GM23338 (cell line): ENCODE measurements around the gene TSSC4. TPM values are rescaled to one million over a fixed set of nuclear protein-coding genes. Genes with fewer than 3 reads are reported as not detected.
A peak's percentile ranks its signal among the peaks of the same experiment; 100 is the strongest.

Source experiments
- ATAC-seq: fragments of 200-7000 bp; cut with Tn5 transposase; 3 replicates; pipeline ENCODE4 v1.9.1; 2020
- DNase-seq: peaks from one replicate; pipeline ENCODE4 v3.0.0-alpha.2; 2015; ENCODE audit warnings: low spot score
- H2AFZ ChIP-seq: fragments of 200-600 bp; sonication (generic); 2 replicates; pipeline ENCODE4 v1.8.0; 2016; ENCODE audit warnings: antibody characterized with exemption, mild to moderate bottlenecking, moderate library complexity
- H3F3A ChIP-seq: fragments of 200-600 bp; sonication (generic); replicated peaks from 2 replicates; pipeline ENCODE4 v1.8.0; 2017; ENCODE audit warnings: antibody characterized with exemption, mixed run types, low read depth
- H3K27ac ChIP-seq: fragments of 200-600 bp; sonication (generic); 2 replicates; pipeline ENCODE4 v1.6.1; 2016; ENCODE audit warnings: low read depth
- H3K27me3 ChIP-seq: fragments of 200-600 bp; sonication (generic); 2 replicates; pipeline ENCODE4 v1.8.0; 2016; ENCODE audit warnings: mild to moderate bottlenecking, mixed run types, moderate library complexity; ENCODE audit not compliant: insufficient read depth
- H3K36me3 ChIP-seq: fragments of 200-600 bp; sonication (generic); 2 replicates; pipeline ENCODE4 v1.8.0; 2016; ENCODE audit warnings: mild to moderate bottlenecking; ENCODE audit not compliant: insufficient read depth
- H3K4me1 ChIP-seq: fragments of 200-600 bp; sonication (generic); 2 replicates; pipeline ENCODE4 v1.8.0; 2016; ENCODE audit warnings: mild to moderate bottlenecking, moderate library complexity; ENCODE audit not compliant: insufficient read depth
- H3K4me2 ChIP-seq: fragments of 200-600 bp; sonication (generic); 2 replicates; pipeline ENCODE4 v1.7.1; 2017; ENCODE audit warnings: mixed run types
- H3K4me3 ChIP-seq: fragments of 200-600 bp; sonication (generic); 2 replicates; pipeline ENCODE4 v1.6.1; 2016; ENCODE audit warnings: mixed run types
- H3K79me2 ChIP-seq: fragments of 200-600 bp; sonication (generic); replicated peaks from 2 replicates; pipeline ENCODE4 v1.8.0; 2017; ENCODE audit warnings: mild to moderate bottlenecking; ENCODE audit not compliant: insufficient read depth
- H3K9me2 ChIP-seq: fragments of 200-600 bp; sonication (generic); 2 replicates; pipeline ENCODE4 v1.8.0; 2017; ENCODE audit not compliant: insufficient read depth
- H4K20me1 ChIP-seq: fragments of 200-600 bp; sonication (generic); replicated peaks from 2 replicates; pipeline ENCODE4 v1.8.0; 2017; ENCODE audit warnings: mild to moderate bottlenecking; ENCODE audit not compliant: insufficient read depth
- H3K27ac Mint-ChIP-seq: 2 replicates; pipeline ENCODE4 v1.8.0; 2020; ENCODE audit warnings: inconsistent platforms, mild to moderate bottlenecking, moderate library complexity, mixed read lengths
- H3K27me3 Mint-ChIP-seq: 3 replicates; pipeline ENCODE4 v1.8.0; 2022; ENCODE audit warnings: low read depth, mild to moderate bottlenecking, moderate library complexity, mixed read lengths, inconsistent platforms; ENCODE audit not compliant: insufficient read depth, poor library complexity
- H3K36me3 Mint-ChIP-seq: 3 replicates; pipeline ENCODE4 v1.8.0; 2021; ENCODE audit warnings: low read depth, mild to moderate bottlenecking, inconsistent platforms, moderate library complexity, mixed read lengths
- H3K4me1 Mint-ChIP-seq: 3 replicates; pipeline ENCODE4 v1.8.0; 2020; ENCODE audit warnings: mild to moderate bottlenecking, inconsistent platforms, mixed read lengths
- H3K4me3 Mint-ChIP-seq: 3 replicates; pipeline ENCODE4 v1.8.0; 2021; ENCODE audit warnings: moderate library complexity, mild to moderate bottlenecking, inconsistent platforms, mixed read lengths
- H3K9me3 Mint-ChIP-seq: 3 replicates; pipeline ENCODE4 v1.8.0; 2020; ENCODE audit warnings: moderate library complexity, mild to moderate bottlenecking, inconsistent platforms, mixed read lengths
- CREB1 ChIP-seq: fragments of 250-450 bp; sonication (Bioruptor Pico); IDR thresholded peaks from 2 replicates; pipeline ENCODE4 v1.5.0; 2020; ENCODE audit warnings: low read depth, mild to moderate bottlenecking, moderate library complexity
- CTCF ChIP-seq, 2 experiments: fragments of 200-600 bp in 1 of 2; sonication (generic) in 1 of 2; conservative IDR thresholded peaks; 2 replicates each; pipeline versions ENCODE4 v1.5.1 to v1.6.1; 2016 to 2017; ENCODE audit warnings: antibody characterized with exemption in 2 of 2, low read depth in 2 of 2, mild to moderate bottlenecking in 2 of 2, moderate library complexity in 1 of 2
- ETS1 ChIP-seq: IDR thresholded peaks from 2 replicates; pipeline ENCODE4 v1.6.1; 2016; ENCODE audit warnings: antibody characterized with exemption
- EZH2 ChIP-seq: fragments of 200-600 bp; sonication (generic); IDR thresholded peaks from one replicate; pipeline ENCODE4 v1.8.0; 2017; ENCODE audit warnings: antibody characterized with exemption, mild to moderate bottlenecking, low read depth; ENCODE audit not compliant: unreplicated experiment
- EZH2phosphoT487 ChIP-seq: fragments of 200-600 bp; sonication (generic); IDR thresholded peaks from one replicate; pipeline ENCODE4 v1.8.1; 2018; ENCODE audit warnings: antibody characterized with exemption; ENCODE audit not compliant: unreplicated experiment
- JUNB ChIP-seq: IDR thresholded peaks from one replicate; pipeline ENCODE4 v1.6.1; 2016; ENCODE audit warnings: antibody characterized with exemption; ENCODE audit not compliant: unreplicated experiment
- NANOG ChIP-seq: IDR thresholded peaks from 2 replicates; pipeline ENCODE4 v1.6.1; 2016; ENCODE audit warnings: antibody characterized with exemption, borderline replicate concordance
- POLR2AphosphoS5 ChIP-seq: IDR thresholded peaks from 2 replicates; pipeline ENCODE4 v1.6.1; 2016; ENCODE audit warnings: antibody characterized with exemption, low read depth
- REST ChIP-seq: IDR thresholded peaks from one replicate; pipeline ENCODE4 v1.6.1; 2018; ENCODE audit warnings: antibody characterized with exemption; ENCODE audit not compliant: unreplicated experiment
- STAT1 ChIP-seq: IDR thresholded peaks from one replicate; pipeline ENCODE4 v1.6.1; 2016; ENCODE audit warnings: antibody characterized with exemption; ENCODE audit not compliant: unreplicated experiment
- ZNF114 ChIP-seq: fragments of 250-450 bp; sonication (Bioruptor Pico); IDR thresholded peaks from 2 replicates; pipeline ENCODE4 v1.5.0; 2020; ENCODE audit warnings: mild to moderate bottlenecking, moderate library complexity
- ZNF331 ChIP-seq: fragments of 250-450 bp; sonication (Bioruptor Pico); IDR thresholded peaks from 2 replicates; pipeline ENCODE4 v1.5.0; 2020; ENCODE audit warnings: low read depth, mild to moderate bottlenecking, moderate library complexity
- ZNF462 ChIP-seq: fragments of 250-450 bp; sonication (Bioruptor Pico); IDR thresholded peaks from 2 replicates; pipeline ENCODE4 v1.5.0; 2020; ENCODE audit warnings: mild to moderate bottlenecking, moderate library complexity
- polyA plus RNA-seq: library from polyadenylated mRNA; unstranded; fragments of >200 nt; fragmentation: Nextera tagmentation; extraction: Ambion mirVana; gene quantifications from 2 replicates; pipeline ENCODE4 v1.2.1, GENCODE V29; 2016
- total RNA-seq: library from RNA; depleted of rRNA; stranded (reverse); fragments of >200 nt; shearing (Covaris generic); gene quantifications from 2 replicates; pipeline ENCODE4 v1.2.3, GENCODE V29; 2014

TSSC4 gene
- total and polyA plus RNA-seq, 2 experiments from 2014 or later: 27.5 to 44.3 TPM

GRCh38 chr11:2390725-2391151 is 9.8 kb upstream of the TSSC4 start:
- Mint-ChIP-seq H3K4me1 (peaks cover 20% of the 10 kb centered on the region), H3K9me3 (no peaks in the 10 kb centered on the region), H3K4me3 (no peak overlapping the region), H3K36me3 (no peaks in the 10 kb centered on the region; the same call in 2 of the 3 replicates), H3K27ac (peak overlapping the region; percentile 89; the same call in 1 of the 2 replicates), H3K27me3 (peaks cover 7% of the 10 kb centered on the region)
- Histone ChIP-seq H3K4me1 (no peaks in the 10 kb centered on the region; the same call in 1 of the 2 replicates), H4K20me1 (peaks cover 6% of the 10 kb centered on the region), H3K27ac (no peak overlapping the region), H3K4me2 (no peak overlapping the region), H3K9me2 (no peaks in the 10 kb centered on the region), H3K27me3 (no peaks in the 10 kb centered on the region), H3F3A (no peaks in the 10 kb centered on the region), H3K4me3 (no peak overlapping the region), H2AFZ (no peak overlapping the region), H3K36me3 (no peaks in the 10 kb centered on the region), H3K79me2 (peaks cover 45% of the 10 kb centered on the region)
- ATAC-seq: peak; percentile 46
- TF ChIP-seq STAT1 (no peak), CTCF (conservative IDR thresholded peaks at IDR 0.05; ENCODE audit: low read depth in 2 of 2) (no peak), JUNB (no peak), ZNF331 (CRISPR knock-in tag) (no peak), ZNF462 (no peak), POLR2AphosphoS5 (no peak), CREB1 (CRISPR knock-in tag) (no peak), EZH2phosphoT487 (no peak), NANOG (no peak), ZNF114 (no peak), EZH2 (no peak), REST (no peak), ETS1 (no peak)
- DNase-seq: no peak
